Hepatocyte (in vitro differentiated cells): Measurements from ENCODE around the gene ABLIM2.

Experiments
- EZH2 ChIP-seq: fragments of 200-600 bp; sonication (generic); IDR thresholded peaks from 2 replicates; pipeline ENCODE4 v1.6.1; 2016; ENCODE audit warnings: antibody characterized with exemption, mild to moderate bottlenecking, borderline replicate concordance
- EZH2phosphoT487 ChIP-seq: fragments of 200-600 bp; sonication (generic); IDR thresholded peaks from one replicate; pipeline ENCODE4 v1.6.1; 2018; ENCODE audit warnings: antibody characterized with exemption, mild to moderate bottlenecking, low read depth, moderate library complexity; ENCODE audit not compliant: unreplicated experiment, severe bottlenecking
- TF ChIP-seq, protein P1 (sequence below): fragments of 200-600 bp; sonication (generic); IDR thresholded peaks from 2 replicates; pipeline ENCODE4 v1.5.1; 2016; ENCODE audit warnings: antibody characterized with exemption, mild to moderate bottlenecking; ENCODE audit not compliant: poor library complexity

DNA sequence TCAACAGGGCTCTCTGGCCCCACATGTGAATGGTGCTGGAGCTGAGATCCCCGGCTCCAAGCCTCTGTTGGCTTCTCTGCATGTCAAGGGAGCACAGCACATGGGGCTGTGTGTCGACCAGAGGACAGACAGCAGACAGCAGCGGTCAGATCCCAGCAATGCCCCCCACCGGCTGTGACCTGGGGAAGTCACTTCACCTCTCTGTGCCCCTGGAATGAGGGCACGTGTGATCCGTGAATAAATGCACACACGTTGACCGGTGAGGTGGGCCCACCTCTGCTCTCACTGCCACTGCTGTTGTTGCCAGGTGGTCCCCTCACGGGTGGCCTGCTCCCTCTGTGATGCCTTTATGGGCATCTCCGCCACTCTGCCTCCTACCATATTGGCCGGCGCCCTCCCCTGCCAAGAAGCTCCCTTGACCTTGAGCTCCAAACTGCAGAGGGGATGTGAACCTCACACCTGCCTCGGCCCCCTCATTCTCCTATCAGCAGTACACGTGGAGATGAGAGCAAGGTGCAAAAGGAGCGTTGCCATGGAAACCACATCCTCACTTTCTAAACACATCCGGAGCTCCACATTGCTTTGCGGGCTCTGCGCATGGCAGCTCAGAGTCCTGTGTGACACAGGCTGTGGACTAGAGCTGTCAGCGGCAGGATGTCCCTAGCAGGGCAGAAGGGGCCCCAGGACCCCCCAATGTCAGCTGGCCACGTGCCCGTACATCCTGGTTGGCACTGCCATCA is 75.4 kb downstream of the ABLIM2 start:
- TF ChIP-seq, protein P1, sequence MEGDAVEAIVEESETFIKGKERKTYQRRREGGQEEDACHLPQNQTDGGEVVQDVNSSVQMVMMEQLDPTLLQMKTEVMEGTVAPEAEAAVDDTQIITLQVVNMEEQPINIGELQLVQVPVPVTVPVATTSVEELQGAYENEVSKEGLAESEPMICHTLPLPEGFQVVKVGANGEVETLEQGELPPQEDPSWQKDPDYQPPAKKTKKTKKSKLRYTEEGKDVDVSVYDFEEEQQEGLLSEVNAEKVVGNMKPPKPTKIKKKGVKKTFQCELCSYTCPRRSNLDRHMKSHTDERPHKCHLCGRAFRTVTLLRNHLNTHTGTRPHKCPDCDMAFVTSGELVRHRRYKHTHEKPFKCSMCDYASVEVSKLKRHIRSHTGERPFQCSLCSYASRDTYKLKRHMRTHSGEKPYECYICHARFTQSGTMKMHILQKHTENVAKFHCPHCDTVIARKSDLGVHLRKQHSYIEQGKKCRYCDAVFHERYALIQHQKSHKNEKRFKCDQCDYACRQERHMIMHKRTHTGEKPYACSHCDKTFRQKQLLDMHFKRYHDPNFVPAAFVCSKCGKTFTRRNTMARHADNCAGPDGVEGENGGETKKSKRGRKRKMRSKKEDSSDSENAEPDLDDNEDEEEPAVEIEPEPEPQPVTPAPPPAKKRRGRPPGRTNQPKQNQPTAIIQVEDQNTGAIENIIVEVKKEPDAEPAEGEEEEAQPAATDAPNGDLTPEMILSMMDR = no peak
- no peak for TF ChIP-seq EZH2phosphoT487
- no peak for TF ChIP-seq EZH2
